Smooth muscle cell (in vitro differentiated cells): ENCODE results near the gene IKZF3. TPM values are rescaled to one million over a fixed set of nuclear protein-coding genes. Genes with fewer than 3 reads are reported as not detected.

Experiments used
- DNase-seq: peaks from one replicate; lab custom pipeline; 2025; ENCODE audit not compliant: unreplicated experiment; lab: John Stamatoyannopoulos, UW
- H2AFZ ChIP-seq: fragments of 200-600 bp; sonication (generic); 2 replicates; pipeline ENCODE4 v1.6.0; 2016; ENCODE audit warnings: antibody characterized with exemption, low read depth, mild to moderate bottlenecking
- H3F3A ChIP-seq: fragments of 200-600 bp; sonication (generic); 2 replicates; pipeline ENCODE4 v1.6.0; 2017; ENCODE audit warnings: antibody characterized with exemption, low read depth
- H3K27ac ChIP-seq: fragments of 200-600 bp; sonication (generic); 2 replicates; pipeline ENCODE4 v1.5.1; 2016; ENCODE audit warnings: low read depth, mild to moderate bottlenecking
- H3K27me3 ChIP-seq: fragments of 200-600 bp; sonication (generic); 2 replicates; pipeline ENCODE4 v1.6.1; 2016; ENCODE audit warnings: low read depth, mild to moderate bottlenecking
- H3K36me3 ChIP-seq: fragments of 200-600 bp; sonication (generic); 2 replicates; pipeline ENCODE4 v1.5.1; 2016; ENCODE audit warnings: low read depth
- H3K4me1 ChIP-seq: fragments of 200-600 bp; sonication (generic); 2 replicates; pipeline ENCODE4 v1.5.1; 2016; ENCODE audit warnings: low read depth
- H3K4me2 ChIP-seq: fragments of 200-600 bp; sonication (generic); 2 replicates; pipeline ENCODE4 v1.6.0; 2016; ENCODE audit warnings: mild to moderate bottlenecking
- H3K4me3 ChIP-seq: fragments of 200-600 bp; sonication (generic); 2 replicates; pipeline ENCODE4 v1.5.1; 2016; ENCODE audit warnings: mild to moderate bottlenecking
- H3K79me2 ChIP-seq: fragments of 200-600 bp; sonication (generic); 2 replicates; pipeline ENCODE4 v1.6.0; 2016; ENCODE audit warnings: low read depth, mild to moderate bottlenecking
- H3K9ac ChIP-seq: fragments of 200-600 bp; sonication (generic); 2 replicates; pipeline ENCODE4 v1.6.0; 2016; ENCODE audit warnings: low read depth
- H3K9me3 ChIP-seq: fragments of 200-600 bp; sonication (generic); replicated peaks from 2 replicates; pipeline ENCODE4 v1.5.1; 2016; ENCODE audit warnings: low read depth
- H4K20me1 ChIP-seq: fragments of 200-600 bp; sonication (generic); 2 replicates; pipeline ENCODE4 v1.6.0; 2016; ENCODE audit warnings: low read depth
- WGBS: methylation state at CpG from one replicate; pipeline ENCODE4 v1.1.7; 2016; ENCODE audit warnings: low lambda C conversion rate; 5-methylcytosine and 5-hydroxymethylcytosine counted together
- polyA plus RNA-seq: library from polyadenylated mRNA; unstranded; fragments of >200 nt; fragmentation: Nextera tagmentation; extraction: Ambion mirVana; gene quantifications from 2 replicates; pipeline ENCODE4 v1.2.1, GENCODE V29; 2016
- total RNA-seq: library from RNA; depleted of rRNA; stranded (reverse); fragments of >200 nt; gene quantifications from 2 replicates; pipeline ENCODE4 v1.2.3, GENCODE V29; 2014
- TF ChIP-seq, protein P1 (sequence below): fragments of 200-600 bp; sonication (generic); IDR thresholded peaks from 2 replicates; pipeline ENCODE4 v1.5.1; 2017; ENCODE audit warnings: borderline replicate concordance, mild to moderate bottlenecking, antibody characterized with exemption; ENCODE audit not compliant: insufficient read depth, poor library complexity, severe bottlenecking

IKZF3 gene
- total and polyA plus RNA-seq, 2 experiments from 2014 or later, result under 0.01 TPM; not detected in 1

DNA sequence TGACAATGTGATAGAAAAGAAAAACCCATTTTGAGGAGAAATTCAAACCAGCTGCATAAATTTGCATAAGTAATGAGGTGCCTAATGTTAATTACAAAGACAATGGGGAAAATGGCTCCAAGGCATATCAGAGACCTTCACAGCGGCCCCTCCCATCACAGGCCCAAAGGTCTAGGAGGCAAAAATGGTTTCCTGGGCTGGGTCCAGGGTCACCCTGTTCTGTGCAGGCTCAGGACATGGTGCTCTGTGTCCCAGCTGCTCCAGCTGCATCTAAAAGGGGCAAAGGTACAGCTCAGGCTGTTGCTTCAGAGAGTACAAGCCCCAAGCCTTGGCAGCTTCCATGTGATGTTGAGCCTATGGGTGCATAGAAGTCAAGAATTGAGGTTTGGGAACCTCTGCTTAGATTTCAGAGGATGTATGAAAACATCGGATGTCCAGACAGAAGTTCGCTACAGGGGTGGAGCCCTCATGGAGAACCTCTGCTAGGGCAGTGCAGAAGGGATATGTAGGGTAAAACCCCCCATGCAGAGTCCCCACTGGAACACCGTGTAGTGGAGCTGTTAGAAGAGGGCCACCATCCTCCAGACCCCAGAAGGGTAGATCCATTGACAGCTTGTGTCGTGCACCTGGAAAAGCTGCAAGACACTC lies 40.6 kb downstream of the IKZF3 start:
- no peak overlapping the region for H2AFZ ChIP-seq
- H3F3A ChIP-seq, result no peaks in the 10 kb centered on the region
- H3K27me3 ChIP-seq, result no peaks in the 10 kb centered on the region
- no peaks in the 10 kb centered on the region for H3K79me2 ChIP-seq
- WGBS, result 95% methylated on average over 5 of the region's 5 CpGs
- H3K27ac ChIP-seq, result no peak overlapping the region
- no peaks in the 10 kb centered on the region for H3K9me3 ChIP-seq
- H3K4me2 ChIP-seq, result no peak overlapping the region
- no peaks in the 10 kb centered on the region for H3K36me3 ChIP-seq
- no peaks in the 10 kb centered on the region for H4K20me1 ChIP-seq
- H3K9ac ChIP-seq, result no peak overlapping the region
- DNase-seq, result no peak
- TF ChIP-seq, protein P1, sequence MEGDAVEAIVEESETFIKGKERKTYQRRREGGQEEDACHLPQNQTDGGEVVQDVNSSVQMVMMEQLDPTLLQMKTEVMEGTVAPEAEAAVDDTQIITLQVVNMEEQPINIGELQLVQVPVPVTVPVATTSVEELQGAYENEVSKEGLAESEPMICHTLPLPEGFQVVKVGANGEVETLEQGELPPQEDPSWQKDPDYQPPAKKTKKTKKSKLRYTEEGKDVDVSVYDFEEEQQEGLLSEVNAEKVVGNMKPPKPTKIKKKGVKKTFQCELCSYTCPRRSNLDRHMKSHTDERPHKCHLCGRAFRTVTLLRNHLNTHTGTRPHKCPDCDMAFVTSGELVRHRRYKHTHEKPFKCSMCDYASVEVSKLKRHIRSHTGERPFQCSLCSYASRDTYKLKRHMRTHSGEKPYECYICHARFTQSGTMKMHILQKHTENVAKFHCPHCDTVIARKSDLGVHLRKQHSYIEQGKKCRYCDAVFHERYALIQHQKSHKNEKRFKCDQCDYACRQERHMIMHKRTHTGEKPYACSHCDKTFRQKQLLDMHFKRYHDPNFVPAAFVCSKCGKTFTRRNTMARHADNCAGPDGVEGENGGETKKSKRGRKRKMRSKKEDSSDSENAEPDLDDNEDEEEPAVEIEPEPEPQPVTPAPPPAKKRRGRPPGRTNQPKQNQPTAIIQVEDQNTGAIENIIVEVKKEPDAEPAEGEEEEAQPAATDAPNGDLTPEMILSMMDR, result no peak
- peaks cover 4% of the 10 kb centered on the region for H3K4me1 ChIP-seq
- no peak overlapping the region for H3K4me3 ChIP-seq

DNA sequence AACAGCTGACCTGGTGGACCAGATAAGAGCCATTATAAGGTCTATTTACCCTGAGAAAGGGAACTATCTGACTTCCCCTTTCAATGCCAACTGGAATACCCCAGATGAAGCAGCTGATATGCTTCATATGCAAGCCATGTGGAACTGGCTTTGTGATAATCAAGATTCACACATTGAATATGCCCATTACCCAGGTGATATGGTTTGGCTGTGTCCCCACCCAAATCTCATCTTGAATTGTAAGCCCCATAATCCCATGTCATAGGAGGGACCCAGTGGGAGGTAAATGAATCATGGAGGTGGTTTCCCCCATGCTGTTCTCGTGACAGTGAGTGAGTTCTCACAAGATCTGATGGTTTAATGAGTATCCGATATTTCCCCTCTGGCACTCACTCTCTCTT lies 42.1 kb downstream of the IKZF3 start:
- Histone ChIP-seq H4K20me1 (no peaks in the 10 kb centered on the region), H3K9ac (no peak overlapping the region), H3K79me2 (no peaks in the 10 kb centered on the region), H3K36me3 (no peaks in the 10 kb centered on the region), H2AFZ (no peak overlapping the region), H3K4me2 (no peak overlapping the region), H3K27me3 (no peaks in the 10 kb centered on the region), H3K27ac (no peak overlapping the region), H3K9me3 (no peaks in the 10 kb centered on the region), H3K4me1 (peaks cover 4% of the 10 kb centered on the region), H3F3A (no peaks in the 10 kb centered on the region), H3K4me3 (no peak overlapping the region)
- TF ChIP-seq, protein P1, result no peak
- DNase-seq, result no peak
- 97% methylated on average over 2 of the region's 2 CpGs for WGBS

DNA sequence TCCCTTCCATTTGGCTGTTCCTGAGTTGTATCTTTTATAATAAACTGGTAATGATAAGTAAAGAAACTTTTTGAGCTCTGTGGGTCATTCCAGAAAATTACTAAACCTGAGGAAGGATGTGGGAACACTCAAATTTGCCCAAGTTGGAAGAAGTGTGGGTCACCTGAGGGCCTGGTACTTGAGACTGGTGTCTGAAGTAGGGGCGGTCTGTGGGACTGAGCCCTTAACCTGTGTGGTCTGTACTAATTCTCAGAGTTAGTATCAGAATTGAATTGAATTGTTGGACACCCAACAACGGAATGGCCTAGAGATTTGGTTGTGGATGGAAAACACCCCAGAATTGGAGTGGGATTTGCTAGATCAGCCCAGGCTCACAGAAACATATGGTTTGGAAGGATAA lies 43.1 kb downstream of the IKZF3 start:
- Histone ChIP-seq H3K27ac (no peak overlapping the region), H3K79me2 (no peaks in the 10 kb centered on the region), H3K9me3 (no peaks in the 10 kb centered on the region), H2AFZ (no peak overlapping the region), H3F3A (no peaks in the 10 kb centered on the region), H3K4me2 (no peak overlapping the region), H3K27me3 (no peaks in the 10 kb centered on the region), H3K36me3 (no peaks in the 10 kb centered on the region), H4K20me1 (no peaks in the 10 kb centered on the region), H3K4me1 (peaks cover 4% of the 10 kb centered on the region), H3K4me3 (no peak overlapping the region), H3K9ac (no peak overlapping the region)
- WGBS, result 98% methylated on average over 2 of the region's 2 CpGs
- DNase-seq, result no peak
- TF ChIP-seq, protein P1, result no peak

DNA sequence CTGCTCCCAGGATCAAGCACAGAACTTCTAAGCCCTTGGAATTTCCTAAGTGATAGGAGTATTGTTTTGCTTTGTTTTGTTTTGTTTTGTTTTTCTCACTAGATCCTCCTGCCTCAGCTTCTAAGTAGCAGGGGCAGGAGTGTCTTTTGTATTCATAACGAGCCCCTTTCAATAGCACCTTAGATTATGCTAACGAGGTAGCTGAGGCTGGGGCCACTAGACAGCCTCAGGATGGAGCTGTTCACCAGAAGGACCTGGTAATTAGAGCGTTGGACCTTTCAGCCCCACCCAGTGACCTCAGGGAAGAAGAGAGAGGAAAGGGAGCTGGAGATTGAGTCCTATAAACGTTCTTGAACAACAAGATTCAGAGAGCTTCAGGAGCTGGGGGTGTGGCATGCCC lies 43.6 kb downstream of the IKZF3 start:
- Histone ChIP-seq H3K4me1 (peaks cover 4% of the 10 kb centered on the region), H3K27me3 (no peaks in the 10 kb centered on the region), H2AFZ (no peak overlapping the region), H3K4me3 (no peak overlapping the region), H3K4me2 (no peak overlapping the region), H4K20me1 (no peaks in the 10 kb centered on the region), H3K27ac (no peak overlapping the region), H3K79me2 (no peaks in the 10 kb centered on the region), H3K36me3 (no peaks in the 10 kb centered on the region), H3K9ac (no peak overlapping the region), H3F3A (no peaks in the 10 kb centered on the region), H3K9me3 (no peaks in the 10 kb centered on the region)
- DNase-seq, result no peak
- TF ChIP-seq, protein P1, result no peak
- 53% methylated on average over 4 of the region's 4 CpGs for WGBS
